Small intestine (tissue), 7 donors: ENCODE measurements around the gene PHF20. TPM values are rescaled to one million over a fixed set of nuclear protein-coding genes. Genes with fewer than 3 reads are reported as not detected.

Experiments used
- DNase-seq, 2 donors: peaks; one replicate each; pipeline versions ENCODE4 v3.0.0 to v3.0.0-alpha.2; 2013
- FAIRE-seq: peaks from 2 replicates; lab custom pipeline; 2012; peaks lifted over from hg19 to GRCh38; lab: Jason Lieb, UNC
- H3K27ac ChIP-seq, 3 donors: one replicate each; pipeline ENCODE4 v1.5.1; 2013; ENCODE audit warnings: low read length in 2 of 3, mild to moderate bottlenecking in 2 of 3, control low read depth in 1 of 3, inconsistent platforms in 1 of 3, low read depth in 1 of 3, moderate library complexity in 1 of 3
- H3K27me3 ChIP-seq, 3 donors: one replicate each; pipeline ENCODE4 v1.6.1; 2013; ENCODE audit warnings: low read length in 3 of 3, inconsistent platforms in 1 of 3; ENCODE audit not compliant: control insufficient read depth in 3 of 3, insufficient read depth in 3 of 3
- H3K36me3 ChIP-seq, 3 donors: one replicate each; pipeline ENCODE4 v1.6.1; 2013; ENCODE audit warnings: low read length in 3 of 3, inconsistent platforms in 1 of 3, low read depth in 1 of 3, mild to moderate bottlenecking in 1 of 3, moderate library complexity in 1 of 3; ENCODE audit not compliant: control insufficient read depth in 3 of 3, insufficient read depth in 2 of 3
- H3K4me1 ChIP-seq, 3 donors: one replicate each; pipeline ENCODE4 v1.6.1; 2013; ENCODE audit warnings: low read length in 2 of 3, inconsistent platforms in 1 of 3, low read depth in 1 of 3, mild to moderate bottlenecking in 1 of 3, moderate library complexity in 1 of 3; ENCODE audit not compliant: control insufficient read depth in 3 of 3, insufficient read depth in 2 of 3
- H3K4me3 ChIP-seq, 3 donors: one replicate each; pipeline ENCODE4 v1.5.1; 2013; ENCODE audit warnings: low read length in 3 of 3, control low read depth in 1 of 3, inconsistent platforms in 1 of 3, low read depth in 1 of 3, mild to moderate bottlenecking in 1 of 3, moderate library complexity in 1 of 3
- H3K9me3 ChIP-seq, 2 donors: one replicate each; pipeline ENCODE4 v1.6.1; 2013; ENCODE audit warnings: low read depth in 1 of 2, low read length in 1 of 2; ENCODE audit not compliant: control insufficient read depth in 2 of 2, insufficient read depth in 1 of 2
- WGBS, 3 donors: extraction: QIAGEN DNeasy Blood & Tissue Kit; methylation state at CpG; one replicate each; pipeline ENCODE4 v1.1.7; 2013; 5-methylcytosine and 5-hydroxymethylcytosine counted together
- polyA plus RNA-seq, 4 donors: library from polyadenylated mRNA; stranded (reverse) in 3 of 4; unstranded in 1 of 4; fragments of 200-250 nt in 3 of 4; fragments of 120-200 nt in 1 of 4; gene quantifications; one replicate each; pipeline versions ENCODE4 v1.2.1 to v1.2.3, GENCODE V29; 2013
- donor health status: healthy with polysubstance abuse.
- donor health status: control.
- donor health status: control.
- donor health status: Bipolar disorder and iron deficiency.
- donor health status: healthy.

PHF20 gene
- polyA plus RNA-seq, 4 donors: 9.6 to 23.1 (median 14.9) TPM

DNA sequence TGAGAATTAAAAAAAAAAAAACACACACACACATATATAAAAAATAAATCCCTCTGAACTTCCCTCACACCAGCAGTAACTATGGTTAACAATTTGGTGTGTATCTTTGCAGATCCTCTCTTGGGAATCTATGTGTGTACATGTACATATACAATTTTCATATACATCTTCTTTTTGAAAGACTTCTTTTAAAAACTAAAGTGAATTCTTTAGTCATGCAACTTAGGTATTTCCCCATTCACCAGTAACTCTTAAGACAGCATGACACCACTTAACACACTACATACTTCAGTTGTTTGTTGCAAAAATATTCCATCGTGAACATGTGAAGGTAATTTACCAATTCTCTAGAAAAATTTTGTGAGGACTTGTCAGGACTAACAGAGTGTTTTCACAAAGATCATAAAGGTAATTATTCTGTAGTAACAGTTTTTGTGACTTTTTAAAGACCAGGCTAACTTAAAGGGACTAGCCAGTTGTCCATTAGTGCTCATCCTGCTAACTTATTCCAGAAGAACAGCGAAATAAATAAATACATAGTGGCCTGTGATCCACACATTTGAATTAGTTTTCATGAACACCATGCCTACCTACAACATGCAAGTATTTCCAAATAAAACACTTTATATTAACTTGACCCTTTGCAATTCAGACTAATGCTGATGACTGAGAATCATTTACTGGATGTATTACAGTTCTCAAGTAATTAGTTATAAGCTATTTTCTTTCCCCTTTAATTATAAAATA lies 41.8 kb upstream of the PHF20 start:
- peaks cover 20 to 48% (median 29%) of the 10 kb centered on the region in 3 donors for H3K36me3 ChIP-seq
- H3K27ac ChIP-seq: no peak overlapping the region
- no peaks in the 10 kb centered on the region for H3K27me3 ChIP-seq
- 69 to 82% (median 79%) methylated on average over 2 of the region's 2 CpGs for WGBS, 3 donors
- DNase-seq: no peak
- peaks cover 0 to 5% (median 0%) of the 10 kb centered on the region in 3 donors for H3K4me1 ChIP-seq
- no peak for FAIRE-seq
- H3K4me3 ChIP-seq: no peak overlapping the region
- H3K9me3 ChIP-seq: no peaks in the 10 kb centered on the region

DNA sequence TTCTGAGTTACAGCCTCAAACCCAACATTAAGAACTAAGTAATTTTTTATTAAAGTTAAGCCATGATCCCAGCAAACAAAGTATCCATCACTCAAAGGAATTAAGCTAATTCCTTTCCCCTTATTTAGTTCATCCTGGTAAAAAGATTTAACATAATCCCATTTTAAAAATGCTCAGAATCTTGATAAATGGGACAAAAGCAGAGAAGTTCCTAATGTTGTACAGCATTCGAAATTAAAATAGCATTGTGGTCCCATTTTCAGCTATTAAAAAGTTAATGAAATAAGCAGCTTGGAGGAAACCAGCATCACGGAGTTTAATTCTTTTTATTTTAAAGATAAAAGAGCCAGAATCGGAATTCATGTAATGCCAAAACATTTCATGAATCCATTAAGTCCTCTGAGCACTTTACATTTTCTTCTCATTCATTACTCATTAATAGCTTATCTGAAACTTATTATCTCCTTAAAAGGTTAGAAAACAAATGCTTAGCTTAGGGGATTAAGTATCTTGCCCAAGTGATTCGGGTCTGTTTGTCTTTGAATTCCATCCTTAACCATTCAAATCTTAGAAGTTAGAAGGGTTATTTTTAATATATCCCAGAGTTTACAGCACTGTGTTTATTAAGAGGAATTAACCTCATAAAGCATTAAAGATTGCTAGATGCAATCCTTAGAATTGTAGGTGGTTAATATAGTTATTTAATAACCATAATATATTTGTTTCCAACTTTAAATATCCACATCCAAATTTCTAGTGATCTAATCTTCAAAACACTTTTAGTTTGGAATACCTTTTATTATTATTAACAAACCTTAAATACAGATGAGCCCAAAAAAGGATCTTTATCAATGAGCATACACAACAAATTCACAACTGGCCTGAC lies 41.0 kb upstream of the PHF20 start:
- peaks cover 0 to 5% (median 0%) of the 10 kb centered on the region in 3 donors for H3K4me1 ChIP-seq
- no peak for FAIRE-seq
- peaks cover 17 to 41% (median 26%) of the 10 kb centered on the region in 3 donors for H3K36me3 ChIP-seq

DNA sequence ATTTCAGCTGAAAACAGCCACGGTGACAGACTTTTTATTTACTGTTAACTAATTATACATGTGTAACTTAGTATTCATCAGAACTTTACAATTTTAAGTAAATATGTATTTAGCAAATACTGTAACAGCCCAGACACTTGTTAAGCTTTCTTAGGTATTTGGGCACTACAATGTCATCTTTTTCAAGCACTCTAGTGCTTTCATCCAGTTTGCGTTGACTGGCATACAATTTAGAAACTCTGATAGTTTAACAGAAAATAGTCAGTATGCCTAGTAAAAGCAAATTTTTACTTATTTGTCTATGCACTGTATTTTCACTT lies 40.4 kb upstream of the PHF20 start:
- Histone ChIP-seq H3K27me3 (no peaks in the 10 kb centered on the region), H3K27ac (no peak overlapping the region), H3K36me3 (peaks cover 15 to 36% (median 29%) of the 10 kb centered on the region in 3 donors), H3K4me1 (peaks cover 0 to 5% (median 0%) of the 10 kb centered on the region in 3 donors), H3K9me3 (no peaks in the 10 kb centered on the region), H3K4me3 (no peak overlapping the region)
- FAIRE-seq (no peak), DNase-seq (no peak)
- 52 to 63% (median 55%) methylated on average over 2 of the region's 2 CpGs for WGBS, 3 donors

More for the DNA sequence above, 41.0 kb upstream of the PHF20 start:
- no peaks in the 10 kb centered on the region for H3K27me3 ChIP-seq
- DNase-seq: no peak
- no peaks in the 10 kb centered on the region for H3K9me3 ChIP-seq
- H3K27ac ChIP-seq: no peak overlapping the region
- 51 to 55% (median 53%) methylated on average over 4 of the region's 4 CpGs for WGBS, 3 donors
- no peak overlapping the region for H3K4me3 ChIP-seq

DNA sequence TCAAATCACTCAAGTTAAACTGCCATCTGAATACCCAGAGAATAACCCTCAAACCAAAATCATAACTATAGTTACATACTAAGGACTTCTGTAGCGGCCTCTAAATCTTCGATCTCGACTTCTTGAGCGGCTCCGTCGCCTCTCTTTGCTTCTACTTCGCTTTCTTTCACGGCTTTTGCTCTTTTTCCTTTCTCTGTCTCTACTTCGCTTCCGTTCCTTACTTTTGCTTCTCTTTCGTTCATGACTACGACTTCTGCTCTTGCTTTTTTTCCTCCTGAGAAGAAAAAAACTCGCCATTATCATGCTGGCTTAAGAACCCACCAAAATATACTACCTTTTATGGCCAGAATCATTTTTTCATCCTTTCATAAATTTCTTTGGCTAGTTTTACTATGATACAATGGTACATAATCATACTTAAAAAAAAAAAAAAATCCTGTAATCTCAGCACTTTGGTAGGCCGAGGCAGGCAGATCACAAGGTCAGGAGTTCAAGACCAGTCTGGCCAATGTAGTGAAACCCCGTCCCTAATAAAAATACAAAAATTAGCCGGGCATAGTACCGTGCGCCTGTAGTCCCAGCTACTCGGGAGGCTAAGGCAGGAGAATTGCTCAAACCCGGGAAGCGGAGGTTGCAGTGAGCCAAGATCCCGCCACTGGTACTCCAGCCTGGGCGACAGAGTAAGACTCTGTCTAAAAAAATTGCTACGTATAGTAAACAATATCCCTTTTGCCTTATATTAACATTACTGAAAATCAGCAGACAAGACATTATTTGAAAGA lies 39.8 kb upstream of the PHF20 start:
- no peaks in the 10 kb centered on the region for H3K9me3 ChIP-seq
- H3K27me3 ChIP-seq: no peaks in the 10 kb centered on the region
- no peak overlapping the region for H3K4me3 ChIP-seq
- no peak overlapping the region for H3K27ac ChIP-seq
- WGBS, 3 donors: 88 to 90% (median 89%) methylated on average over 24 of the region's 24 CpGs
- no peak for FAIRE-seq
- peaks cover 11 to 36% (median 24%) of the 10 kb centered on the region in 3 donors for H3K36me3 ChIP-seq
- peaks cover 0 to 5% (median 0%) of the 10 kb centered on the region in 3 donors for H3K4me1 ChIP-seq
- no peak for DNase-seq

DNA sequence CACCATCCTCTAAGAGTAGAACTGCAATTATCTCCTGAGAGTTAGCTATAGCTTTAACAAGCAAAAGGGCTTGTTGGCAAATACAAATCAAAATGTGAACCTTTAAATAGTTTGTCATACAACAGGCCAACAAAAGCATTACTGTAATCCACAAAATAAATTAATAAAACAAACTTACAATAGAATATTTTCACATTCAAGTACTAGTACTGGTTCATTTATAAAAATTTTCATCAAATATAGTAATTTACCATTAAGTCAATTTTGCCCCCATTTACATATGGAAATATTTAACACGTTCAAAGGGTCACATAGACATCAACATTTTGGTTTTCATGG lies 39.2 kb upstream of the PHF20 start:
- H3K36me3 ChIP-seq: peaks cover 11 to 38% (median 22%) of the 10 kb centered on the region in 3 donors
- no peak overlapping the region for H3K27ac ChIP-seq
- peaks cover 0 to 5% (median 0%) of the 10 kb centered on the region in 3 donors for H3K4me1 ChIP-seq
- H3K4me3 ChIP-seq: no peak overlapping the region
- H3K9me3 ChIP-seq: no peaks in the 10 kb centered on the region
- no peaks in the 10 kb centered on the region for H3K27me3 ChIP-seq
- WGBS, 3 donors: 28 to 44% (median 40%) methylated on average over 1 of the region's 1 CpG
- FAIRE-seq: no peak
- no peak for DNase-seq

DNA sequence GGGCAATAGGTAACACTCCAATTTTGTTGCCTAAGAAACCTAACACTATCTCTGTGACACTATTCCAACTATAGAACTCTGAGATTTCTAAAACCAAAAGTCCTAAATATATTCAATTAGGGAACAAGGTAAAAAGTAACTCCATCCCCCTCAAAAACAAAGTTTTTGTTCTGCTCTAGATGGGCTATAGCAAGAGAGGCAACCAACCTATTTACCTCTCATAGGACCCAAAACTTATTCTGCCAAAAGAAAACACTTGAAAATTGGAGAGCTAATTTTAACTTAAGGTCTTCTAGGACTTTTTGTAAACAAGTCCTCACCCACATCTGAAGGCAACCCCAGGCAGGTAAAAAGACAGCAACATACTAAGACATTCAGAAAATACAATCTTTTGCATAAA lies 37.4 kb upstream of the PHF20 start:
- DNase-seq (no peak), FAIRE-seq (no peak)
- Histone ChIP-seq H3K36me3 (peaks cover 19 to 37% (median 29%) of the 10 kb centered on the region in 3 donors), H3K27me3 (no peaks in the 10 kb centered on the region), H3K4me1 (peaks cover 2 to 7% (median 5%) of the 10 kb centered on the region in 3 donors), H3K27ac (no peak overlapping the region), H3K4me3 (no peak overlapping the region), H3K9me3 (no peaks in the 10 kb centered on the region)

DNA sequence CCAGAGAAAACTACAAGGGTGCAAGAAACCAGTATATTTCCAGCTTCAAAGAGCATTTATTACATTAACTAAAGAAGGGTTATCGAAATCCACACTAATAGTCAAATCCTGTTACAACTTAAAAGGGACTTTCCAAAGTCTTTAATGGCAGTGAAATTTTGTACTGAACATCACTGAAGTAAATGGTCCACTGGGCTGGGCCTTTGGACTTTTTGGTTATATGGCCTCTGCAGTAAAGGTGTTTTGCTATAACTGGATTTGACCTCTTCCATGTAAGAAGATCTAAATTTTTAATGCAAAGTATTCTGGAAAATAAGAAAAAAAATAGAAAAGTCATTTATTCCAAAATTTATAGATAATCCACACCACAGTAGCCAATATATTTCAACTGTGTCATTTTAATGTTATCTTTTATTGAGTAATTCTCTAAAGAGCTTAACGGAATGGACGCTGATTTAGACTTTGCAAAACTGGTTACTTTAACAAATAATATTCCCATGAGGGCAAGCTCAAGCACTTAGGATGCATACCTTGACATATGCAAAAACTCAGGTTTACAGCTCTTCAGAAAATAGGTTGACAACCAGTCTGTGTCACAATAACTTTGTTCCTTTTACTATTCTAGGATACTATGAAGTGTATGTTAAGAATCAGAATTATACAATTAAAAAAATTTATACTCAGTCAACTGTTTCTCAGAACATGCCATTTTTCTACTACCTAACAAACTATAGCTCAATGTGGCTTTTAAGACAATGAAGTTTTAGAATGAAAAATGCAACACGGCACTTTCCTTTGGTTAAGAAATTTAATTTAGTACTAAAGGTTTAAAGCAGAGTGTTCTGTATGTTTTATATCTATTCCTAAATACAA lies 36.8 kb upstream of the PHF20 start:
- 66 to 77% (median 69%) methylated on average over 4 of the region's 4 CpGs for WGBS, 3 donors
- H3K4me1 ChIP-seq: peaks cover 2 to 9% (median 6%) of the 10 kb centered on the region in 3 donors
- no peak overlapping the region for H3K4me3 ChIP-seq

More for the DNA sequence above, 36.8 kb upstream of the PHF20 start:
- DNase-seq (no peak), FAIRE-seq (no peak)
- H3K27ac ChIP-seq: no peak overlapping the region
- no peaks in the 10 kb centered on the region for H3K9me3 ChIP-seq
- H3K27me3 ChIP-seq: no peaks in the 10 kb centered on the region
- H3K36me3 ChIP-seq: peaks cover 18 to 38% (median 27%) of the 10 kb centered on the region in 3 donors
